ENCODE results near the gene ADAM8.
"Not testable (repeated sequence)": the region's sequence is repeated elsewhere in the genome, so short reads cannot be mapped to it uniquely, and the experiment has no call there.

Gene ADAM8

GRCh38 chr10:133267829-133268228 lies 8.8 kb downstream of the ADAM8 start:
- DNase-seq (ENCODE audit: low read depth): no peak

- DNase-seq (ENCODE audit: low read depth): no peak
Measured at GRCh38 chr10:133267293-133267692, 9.4 kb downstream of the ADAM8 start.

GRCh38 chr10:133266056-133266795 lies 10.4 kb downstream of the ADAM8 start:
- no peak for DNase-seq (ENCODE audit: low read depth)

- DNase-seq (ENCODE audit: low read depth): not testable (repeated sequence)
Measured at GRCh38 chr10:133265052-133265451, 11.6 kb downstream of the ADAM8 start.

- DNase-seq (ENCODE audit: low read depth): no peak
Measured at GRCh38 chr10:133264461-133264860, 12.2 kb downstream of the ADAM8 start.

GRCh38 chr10:133263674-133264073 lies 13.0 kb downstream of the ADAM8 start:
- no peak for DNase-seq (ENCODE audit: low read depth)

GRCh38 chr10:133262696-133263095 lies 14.0 kb downstream of the ADAM8 start:
- no peak for DNase-seq (ENCODE audit: low read depth)

GRCh38 chr10:133261726-133262325 lies 14.8 kb downstream of the ADAM8 start:
- peak; percentile 69 for DNase-seq (ENCODE audit: low read depth)

GRCh38 chr10:133260895-133261725 lies 15.6 kb downstream of the ADAM8 start:
- no peak for DNase-seq (ENCODE audit: low read depth)

- no peak for DNase-seq (ENCODE audit: low read depth)
Measured at GRCh38 chr10:133259602-133259989, 17.1 kb downstream of the ADAM8 start.

GRCh38 chr10:133258818-133259601 lies 17.7 kb downstream of the ADAM8 start:
- DNase-seq (ENCODE audit: low read depth): peak; percentile 55

GRCh38 chr10:133258066-133258817 lies 18.4 kb downstream of the ADAM8 start:
- no peak for DNase-seq (ENCODE audit: low read depth)

- DNase-seq (ENCODE audit: low read depth): no peak
Measured at GRCh38 chr10:133257489-133258065, 19.1 kb downstream of the ADAM8 start.

GRCh38 chr10:133255323-133255722 lies 21.3 kb downstream of the ADAM8 start:
- no peak for DNase-seq (ENCODE audit: low read depth)

GRCh38 chr10:133254421-133255120 lies 22.1 kb downstream of the ADAM8 start:
- no peak for DNase-seq (ENCODE audit: low read depth)

GRCh38 chr10:133253361-133253955 lies 23.2 kb downstream of the ADAM8 start:
- DNase-seq (ENCODE audit: low read depth): no peak

- DNase-seq (ENCODE audit: low read depth): no peak
Measured at GRCh38 chr10:133252223-133252552, 24.5 kb downstream of the ADAM8 start.

- DNase-seq (ENCODE audit: low read depth): no peak
Measured at GRCh38 chr10:133251388-133252222, 25.1 kb downstream of the ADAM8 start.
